ENCODE measurements around the gene PARD6B.
"Not testable (repeated sequence)": the region's sequence is repeated elsewhere in the genome, so short reads cannot be mapped to it uniquely, and the experiment has no call there.

The PARD6B gene

DNA sequence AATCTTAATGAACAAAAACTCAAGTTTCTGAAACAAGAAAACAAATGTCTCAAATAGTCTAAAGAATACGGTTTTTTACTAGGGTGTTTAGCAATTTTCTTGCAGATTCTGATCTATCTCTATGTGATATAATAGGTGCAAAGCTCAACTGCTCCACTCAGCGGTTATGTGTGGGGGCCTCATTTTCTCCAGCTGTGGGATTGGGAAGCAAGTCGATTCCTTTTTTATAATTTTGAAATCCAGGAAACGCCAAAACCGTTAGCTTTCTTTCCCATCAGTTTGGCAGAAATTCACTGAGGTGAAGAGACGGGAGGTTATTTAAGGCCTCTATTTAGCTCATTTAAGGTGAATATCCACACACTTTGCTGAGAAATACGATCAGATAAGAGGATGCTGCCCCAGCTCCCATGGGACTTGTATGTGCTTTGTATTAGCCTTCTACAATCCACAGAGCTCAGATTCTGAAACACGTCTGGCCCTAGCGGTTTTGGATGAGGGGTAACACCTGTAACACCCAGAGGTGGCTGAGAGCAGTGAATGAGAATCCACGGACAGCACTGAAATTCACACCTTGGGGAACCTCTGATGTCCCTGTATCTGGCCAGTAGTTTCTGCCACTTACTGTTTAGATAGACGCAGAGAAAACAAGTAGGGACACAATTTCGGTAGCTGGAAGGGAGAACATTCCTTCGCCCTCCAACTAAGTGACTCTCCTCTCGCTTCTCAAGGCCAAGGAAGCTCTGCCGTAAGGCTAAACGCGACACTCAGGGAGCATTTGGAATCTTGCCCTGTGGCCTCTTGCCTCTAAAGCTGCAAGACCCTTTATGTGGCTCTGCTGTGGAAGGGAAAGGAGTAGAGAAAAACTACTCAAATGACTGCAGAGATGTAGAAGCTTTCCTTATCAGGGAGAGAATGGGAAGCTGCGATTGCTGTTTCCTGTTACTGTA lies 56.9 kb downstream of the PARD6B start:
- no peak for DNase-seq (ENCODE audit: low spot score)
- in situ Hi-C loops (cut with MboI; ENCODE audit: low pct_unique_long_range_greater_than_20kb, low sequenced_read_pairs, unreplicated experiment): loop anchor here (25.0 kb wide), 1 partner anchor 524 kb away; no protein-coding TSS in a partner anchor
- TF ChIP-seq, protein P1, sequence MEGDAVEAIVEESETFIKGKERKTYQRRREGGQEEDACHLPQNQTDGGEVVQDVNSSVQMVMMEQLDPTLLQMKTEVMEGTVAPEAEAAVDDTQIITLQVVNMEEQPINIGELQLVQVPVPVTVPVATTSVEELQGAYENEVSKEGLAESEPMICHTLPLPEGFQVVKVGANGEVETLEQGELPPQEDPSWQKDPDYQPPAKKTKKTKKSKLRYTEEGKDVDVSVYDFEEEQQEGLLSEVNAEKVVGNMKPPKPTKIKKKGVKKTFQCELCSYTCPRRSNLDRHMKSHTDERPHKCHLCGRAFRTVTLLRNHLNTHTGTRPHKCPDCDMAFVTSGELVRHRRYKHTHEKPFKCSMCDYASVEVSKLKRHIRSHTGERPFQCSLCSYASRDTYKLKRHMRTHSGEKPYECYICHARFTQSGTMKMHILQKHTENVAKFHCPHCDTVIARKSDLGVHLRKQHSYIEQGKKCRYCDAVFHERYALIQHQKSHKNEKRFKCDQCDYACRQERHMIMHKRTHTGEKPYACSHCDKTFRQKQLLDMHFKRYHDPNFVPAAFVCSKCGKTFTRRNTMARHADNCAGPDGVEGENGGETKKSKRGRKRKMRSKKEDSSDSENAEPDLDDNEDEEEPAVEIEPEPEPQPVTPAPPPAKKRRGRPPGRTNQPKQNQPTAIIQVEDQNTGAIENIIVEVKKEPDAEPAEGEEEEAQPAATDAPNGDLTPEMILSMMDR (IDR thresholded peaks at IDR 0.05; ENCODE audit: extremely low read depth, insufficient read depth, missing control alignments): no peak

DNA sequence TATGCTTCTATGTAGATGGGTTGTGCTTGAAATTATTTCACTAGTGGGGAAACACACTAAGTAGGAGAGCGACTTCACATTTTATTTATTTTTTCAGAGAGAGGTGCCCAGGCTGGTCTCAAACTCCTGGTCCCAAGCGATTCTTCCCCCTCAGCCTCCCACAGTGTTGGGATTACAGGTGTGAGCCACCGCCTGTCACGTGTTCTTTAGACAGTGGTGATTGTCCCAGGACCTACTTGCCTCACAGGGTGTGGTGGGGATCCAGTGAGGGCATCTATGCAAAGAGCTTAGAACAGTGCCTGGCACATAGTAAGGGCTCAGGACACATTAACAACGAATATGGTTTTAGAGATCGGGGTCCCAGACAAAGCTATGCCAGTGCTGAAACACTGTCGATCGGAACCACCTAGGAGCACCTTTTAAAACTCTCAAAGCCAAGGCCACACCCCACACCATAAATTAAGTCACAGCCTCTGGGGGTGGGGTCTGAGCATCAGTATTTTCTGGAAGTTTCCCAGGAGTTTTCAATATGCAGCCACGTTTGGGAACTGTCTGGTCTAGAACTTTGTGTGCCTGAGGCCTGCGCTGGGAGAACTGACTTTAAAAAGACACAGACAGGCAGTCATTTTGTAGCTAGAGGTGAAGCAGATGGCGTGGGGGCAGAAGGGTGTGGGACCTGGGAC lies 58.7 kb downstream of the PARD6B start:
- TF ChIP-seq, protein P1 (IDR thresholded peaks at IDR 0.05; ENCODE audit: extremely low read depth, insufficient read depth, missing control alignments): no peak

DNA sequence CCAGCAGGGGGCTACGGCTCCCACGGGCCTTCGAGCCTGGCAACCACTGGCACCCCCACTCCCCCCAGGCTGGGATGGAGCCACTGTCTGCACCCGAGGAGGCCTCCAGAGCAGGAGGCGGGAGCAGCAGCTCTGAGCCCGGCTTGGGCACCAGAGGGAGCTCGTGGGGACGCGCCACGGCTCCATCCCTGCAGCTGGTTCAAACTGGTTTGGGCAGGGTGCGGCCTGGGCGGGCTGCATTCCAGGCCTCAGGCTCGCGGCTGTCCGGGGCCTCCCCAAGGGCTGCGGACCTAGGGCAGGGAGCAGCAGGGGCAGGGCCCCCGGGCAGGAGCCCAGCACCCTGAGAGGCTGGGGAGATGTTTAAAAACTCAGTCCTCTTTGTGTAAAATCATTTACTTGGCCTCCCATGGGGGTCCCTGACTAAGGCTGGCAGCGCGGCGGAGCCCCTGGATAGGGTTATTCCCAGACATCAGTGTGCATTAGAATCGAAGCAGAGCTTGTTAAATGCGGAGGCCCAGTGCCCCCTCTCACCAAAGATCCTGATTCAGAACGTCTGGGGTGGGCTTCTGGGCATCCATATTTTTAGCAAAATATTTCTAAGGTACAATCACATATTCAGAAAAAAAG lies 59.4 kb downstream of the PARD6B start:
- in situ Hi-C loops (cut with MboI; ENCODE audit: low pct_unique_long_range_greater_than_20kb, low sequenced_read_pairs, unreplicated experiment): loop anchor here (10.0 to 25.0 kb wide), 2 partner anchors 144 to 522 kb away; partner anchors contain the start of gene ADNP
- TF ChIP-seq, protein P1 (IDR thresholded peaks at IDR 0.05; ENCODE audit: extremely low read depth, insufficient read depth, missing control alignments): peak; percentile 90

More for the DNA sequence above, 58.7 kb downstream of the PARD6B start:
- no peak for DNase-seq (ENCODE audit: low spot score)
- in situ Hi-C loops (cut with MboI; ENCODE audit: low pct_unique_long_range_greater_than_20kb, low sequenced_read_pairs, unreplicated experiment): loop anchor here (10.0 to 25.0 kb wide), 2 partner anchors 145 to 522 kb away; partner anchors contain the start of gene ADNP

DNA sequence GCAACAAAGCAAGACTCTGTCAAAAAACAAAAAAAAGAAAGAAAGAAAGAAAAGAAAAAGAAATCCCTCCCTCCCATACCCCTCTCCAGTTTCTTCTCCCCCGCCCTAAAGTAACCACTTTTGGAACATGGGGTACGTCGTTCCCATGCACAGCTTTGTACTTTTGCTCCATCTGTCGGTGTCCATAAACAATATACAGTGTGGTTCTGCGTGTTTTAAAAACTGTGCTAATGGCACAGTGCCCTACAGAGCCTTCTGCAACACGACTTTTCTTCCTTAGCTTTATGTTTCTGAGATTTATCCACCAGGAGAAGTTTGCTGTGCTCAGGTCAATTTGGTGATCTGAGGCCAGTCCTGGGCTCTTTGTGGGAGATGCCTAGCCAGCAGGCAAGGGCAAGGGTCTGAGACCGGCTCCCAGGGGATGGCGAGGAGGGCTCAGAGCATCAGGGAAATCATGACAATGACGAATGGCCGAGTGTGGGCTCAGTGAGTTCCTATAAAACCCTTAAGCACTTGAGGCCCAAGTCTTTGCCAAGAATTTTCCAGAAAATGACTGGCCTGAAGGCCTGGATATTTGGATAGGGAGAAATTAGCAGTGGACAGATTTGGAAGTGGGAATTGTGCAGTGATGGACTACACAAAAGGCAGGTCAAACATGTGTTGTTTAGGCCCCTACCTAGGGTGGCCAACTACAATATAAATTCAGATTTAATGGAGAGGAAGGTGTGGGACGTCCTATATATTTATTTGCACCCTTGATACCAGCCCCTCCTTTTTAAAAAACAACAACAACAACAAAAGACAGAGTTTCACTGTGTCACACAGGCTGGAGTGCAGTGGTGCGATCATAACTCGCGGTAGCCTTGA lies 61.6 kb downstream of the PARD6B start:
- no peak for DNase-seq (ENCODE audit: low spot score)
- TF ChIP-seq, protein P1 (IDR thresholded peaks at IDR 0.05; ENCODE audit: extremely low read depth, insufficient read depth, missing control alignments): no peak
- in situ Hi-C loops (cut with MboI; ENCODE audit: low pct_unique_long_range_greater_than_20kb, low sequenced_read_pairs, unreplicated experiment): loop anchor here (10.0 to 25.0 kb wide), 2 partner anchors 142 to 519 kb away; partner anchors contain the start of gene ADNP

More for the DNA sequence above, 59.4 kb downstream of the PARD6B start:
- peak; percentile 89 for DNase-seq (ENCODE audit: low spot score)

DNA sequence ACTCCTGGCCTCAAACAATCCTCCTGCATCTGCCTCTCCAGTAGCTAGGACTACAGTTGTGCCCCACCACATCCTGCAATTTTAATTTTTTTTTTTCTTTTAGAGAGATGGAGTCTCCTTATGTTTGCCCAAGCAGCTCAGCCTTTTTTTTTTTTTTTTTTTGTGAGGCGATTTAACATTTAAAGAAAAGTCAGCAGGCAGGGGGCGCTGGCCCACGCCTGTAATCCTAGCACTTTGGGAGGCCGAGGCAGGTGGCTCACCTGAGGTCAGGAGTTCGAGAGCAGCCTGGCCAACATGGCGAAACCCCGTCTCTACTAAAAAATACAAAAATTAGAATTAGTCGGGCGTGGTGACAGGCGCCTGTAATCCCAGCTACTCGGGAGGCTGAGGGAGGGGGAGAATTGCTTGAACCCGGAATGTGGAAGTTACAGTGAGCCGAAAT lies 62.2 kb downstream of the PARD6B start:
- TF ChIP-seq, protein P1 (IDR thresholded peaks at IDR 0.05; ENCODE audit: extremely low read depth, insufficient read depth, missing control alignments): peak; percentile 60
- in situ Hi-C loops (cut with MboI; ENCODE audit: low pct_unique_long_range_greater_than_20kb, low sequenced_read_pairs, unreplicated experiment): loop anchor here (10.0 to 25.0 kb wide), 2 partner anchors 141 to 519 kb away; partner anchors contain the start of gene ADNP
- not testable (repeated sequence) for DNase-seq (ENCODE audit: low spot score)

All from GM13977 (cell line).